GM21360 (cell line): ENCODE measurements around the gene IL19.

Experiments used
- ATAC-seq: cut with Tn5 transposase; IDR thresholded peaks from one replicate; pipeline ENCODE4 v1.9.1; 2021; ENCODE audit warnings: mild to moderate bottlenecking, moderate library complexity; ENCODE audit not compliant: unreplicated experiment

IL19 gene

GRCh38 chr1:206885341-206886060 is 114.9 kb downstream of the IL19 start:
- no peak for ATAC-seq

GRCh38 chr1:206886831-206887230 is 116.3 kb downstream of the IL19 start:
- ATAC-seq: no peak

DNA sequence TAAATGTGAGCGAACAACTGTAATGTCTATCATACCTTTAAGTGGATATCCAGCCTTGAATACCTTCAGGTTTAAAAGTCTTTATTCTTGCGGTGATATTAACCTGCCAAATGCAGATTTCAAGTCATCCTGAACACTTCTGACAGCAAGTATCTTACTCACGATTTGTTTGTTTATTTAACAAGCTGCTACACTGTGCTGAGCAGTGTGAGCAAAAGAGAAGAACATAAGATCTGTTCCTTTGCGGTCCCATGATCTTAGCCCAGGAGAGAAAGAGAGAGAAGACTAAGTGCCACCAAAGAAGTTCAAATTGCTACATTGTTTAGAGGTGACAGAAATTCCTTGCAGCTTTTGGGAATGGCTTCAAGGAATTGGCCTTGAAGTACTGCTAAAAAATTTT is 117.1 kb downstream of the IL19 start:
- no peak for ATAC-seq

GRCh38 chr1:206890125-206891060 is 119.8 kb downstream of the IL19 start:
- no peak for ATAC-seq

DNA sequence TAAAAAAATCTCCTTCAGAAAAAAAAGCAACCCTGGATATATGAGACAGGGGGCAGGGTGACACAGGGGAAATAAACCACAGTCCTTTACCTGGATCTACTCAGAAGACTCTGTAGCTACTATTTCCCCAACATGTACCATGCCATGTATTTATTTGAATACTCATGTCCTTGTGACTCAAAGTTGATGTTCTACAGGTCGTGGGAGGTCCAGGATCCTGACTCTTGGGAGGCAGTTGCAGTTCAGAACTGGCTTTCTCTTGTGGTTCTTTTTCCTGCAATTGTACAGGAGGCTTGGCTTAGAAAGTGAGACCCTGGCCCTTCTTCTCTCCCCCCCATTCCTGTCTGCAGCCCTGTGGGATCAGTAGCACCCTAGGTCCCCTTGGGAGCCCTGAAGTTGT is 120.8 kb downstream of the IL19 start:
- no peak for ATAC-seq
